CD4-positive, alpha-beta T cell treated with Interleukin-4 for 1 hour (primary cell): ENCODE data around the gene DNM3.

Experiments
- DNase-seq, 2 donors: peaks; one replicate each; pipeline ENCODE4 v3.0.0-alpha.2; 2020 to 2022

DNM3 gene

GRCh38 chr1:172448995-172449584, 607.8 kb downstream of the DNM3 start:
- DNase-seq: no peak

- peak; percentile 44 to 56 for DNase-seq
Observed at GRCh38 chr1:172449585-172450523, 608.6 kb downstream of the DNM3 start.

GRCh38 chr1:172450524-172450885, 609.2 kb downstream of the DNM3 start:
- DNase-seq: no peak

- peak in 1 of 2 donors; percentile 10 for DNase-seq
Observed at GRCh38 chr1:172451002-172451443, 609.7 kb downstream of the DNM3 start.

GRCh38 chr1:172452536-172453152, 611.3 kb downstream of the DNM3 start:
- no peak for DNase-seq

GRCh38 chr1:172453153-172453545, 611.9 kb downstream of the DNM3 start:
- no peak for DNase-seq

GRCh38 chr1:172453607-172454006, 612.3 kb downstream of the DNM3 start:
- DNase-seq: no peak

- no peak for DNase-seq
Observed at GRCh38 chr1:172455451-172455850, 614.2 kb downstream of the DNM3 start.

- no peak for DNase-seq
Observed at GRCh38 chr1:172456344-172456769, 615.1 kb downstream of the DNM3 start.

- no peak for DNase-seq
Observed at GRCh38 chr1:172457479-172458130, 616.3 kb downstream of the DNM3 start.

- DNase-seq: no peak
Observed at GRCh38 chr1:172460177-172460576, 618.9 kb downstream of the DNM3 start.

- DNase-seq: no peak
Observed at GRCh38 chr1:172460887-172461315, 619.6 kb downstream of the DNM3 start.
